Measurements from ENCODE around the gene RFPL1.
"Not testable (repeated sequence)": the region's sequence is repeated elsewhere in the genome, so short reads cannot be mapped to it uniquely, and the experiment has no call there.

Gene RFPL1

DNA sequence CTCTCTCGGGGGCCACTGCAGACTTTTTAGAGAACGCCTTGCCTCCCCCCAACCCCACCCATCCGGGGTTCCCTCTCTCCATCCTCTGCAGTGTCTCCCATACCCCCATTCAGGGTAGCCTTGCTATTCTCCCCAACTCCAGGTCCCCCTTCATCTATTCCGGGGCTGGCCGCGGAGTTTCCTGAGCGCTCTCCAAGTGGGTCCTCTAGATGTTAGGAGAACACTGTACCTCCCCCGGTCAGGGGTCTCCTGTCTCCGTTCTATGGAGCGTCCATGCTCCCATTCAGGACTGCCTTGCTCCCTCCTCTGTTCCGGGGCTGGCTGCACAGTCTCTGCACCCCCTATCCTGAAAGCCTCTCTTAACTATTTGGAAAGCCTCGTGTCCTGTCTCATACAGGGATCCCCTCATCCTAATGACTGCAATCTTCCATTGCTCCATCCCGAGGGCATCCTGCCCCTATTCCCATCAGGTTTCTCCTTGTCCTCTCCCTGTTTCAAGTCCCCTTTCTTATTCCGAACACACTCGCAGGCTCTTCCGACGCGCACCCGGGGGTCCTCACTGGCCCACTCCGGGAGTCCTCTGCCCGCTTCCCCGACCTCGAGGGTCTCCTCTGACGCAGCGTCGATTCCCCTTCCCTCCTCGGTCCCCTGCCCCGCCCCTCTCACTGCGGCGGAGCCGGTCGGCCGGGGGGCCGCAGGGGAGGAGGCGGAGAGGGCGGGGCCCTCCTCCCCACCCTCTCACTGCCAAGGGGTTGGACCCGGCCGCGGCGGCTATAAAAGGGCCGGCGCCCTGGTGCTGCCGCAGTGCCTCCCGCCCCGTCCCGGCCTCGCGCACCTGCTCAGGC, 41.3 kb downstream of the RFPL1 start, which contains the start of gene NEFH:
NEFH (plus strand) TSS at position 802 of the 845 bp plus-strand sequence. CDS start 45 bp downstream, outside the sequence.
- no peak for DNase-seq

GRCh38 chr22:29480262-29480511, 41.8 kb downstream of the RFPL1 start:
- DNase-seq, result no peak

DNA sequence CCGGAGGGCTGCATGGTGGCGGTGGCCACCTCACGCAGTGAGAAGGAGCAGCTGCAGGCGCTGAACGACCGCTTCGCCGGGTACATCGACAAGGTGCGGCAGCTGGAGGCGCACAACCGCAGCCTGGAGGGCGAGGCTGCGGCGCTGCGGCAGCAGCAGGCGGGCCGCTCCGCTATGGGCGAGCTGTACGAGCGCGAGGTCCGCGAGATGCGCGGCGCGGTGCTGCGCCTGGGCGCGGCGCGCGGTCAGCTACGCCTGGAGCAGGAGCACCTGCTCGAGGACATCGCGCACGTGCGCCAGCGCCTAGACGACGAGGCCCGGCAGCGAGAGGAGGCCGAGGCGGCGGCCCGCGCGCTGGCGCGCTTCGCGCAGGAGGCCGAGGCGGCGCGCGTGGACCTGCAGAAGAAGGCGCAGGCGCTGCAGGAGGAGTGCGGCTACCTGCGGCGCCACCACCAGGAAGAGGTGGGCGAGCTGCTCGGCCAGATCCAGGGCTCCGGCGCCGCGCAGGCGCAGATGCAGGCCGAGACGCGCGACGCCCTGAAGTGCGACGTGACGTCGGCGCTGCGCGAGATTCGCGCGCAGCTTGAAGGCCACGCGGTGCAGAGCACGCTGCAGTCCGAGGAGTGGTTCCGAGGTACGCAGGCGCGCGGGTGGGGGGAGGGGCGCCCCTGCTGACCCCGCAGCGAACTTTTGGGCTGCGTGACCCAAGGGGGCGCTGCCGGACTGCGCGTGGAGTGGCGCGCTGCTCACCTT, 42.3 kb downstream of the RFPL1 start:
- no peak for DNase-seq

DNA sequence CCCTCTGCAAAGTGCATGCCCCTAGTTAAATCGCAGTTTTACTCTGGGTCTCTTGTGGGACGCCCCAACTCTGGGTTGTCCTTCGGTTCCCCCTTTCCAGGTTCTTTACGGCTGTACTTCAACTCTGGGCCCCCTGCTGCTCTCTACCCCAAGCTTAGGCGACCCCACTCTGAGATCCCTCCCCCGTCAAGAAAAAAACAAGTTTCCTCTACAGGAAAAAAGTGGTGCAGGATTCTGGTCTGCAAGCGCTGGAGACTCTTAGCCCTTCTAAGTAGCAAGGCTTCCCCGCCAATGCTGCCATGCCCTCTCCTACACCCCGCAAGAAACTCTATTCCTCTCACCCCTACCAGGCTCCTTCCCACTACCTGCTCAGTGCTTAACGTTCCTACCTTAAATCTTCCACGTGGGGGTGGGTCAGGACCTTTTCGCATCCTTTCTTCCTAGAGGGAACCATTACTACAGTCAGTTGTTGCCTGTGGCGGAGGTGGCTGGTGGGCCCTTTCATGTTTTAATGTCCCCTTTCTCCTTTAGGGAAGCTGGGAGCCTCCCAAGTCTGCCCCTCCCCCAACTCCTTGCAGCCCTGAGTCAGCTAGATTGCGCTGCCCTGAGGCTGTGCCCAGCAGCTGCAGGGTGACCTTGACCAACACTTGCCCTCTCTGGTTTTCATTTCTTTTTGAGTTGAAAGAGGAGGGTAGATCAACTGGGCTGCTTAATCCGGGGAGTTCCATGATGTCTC, 43.0 kb downstream of the RFPL1 start:
- no peak for DNase-seq

GRCh38 chr22:29482253-29482652, 43.9 kb downstream of the RFPL1 start:
- DNase-seq, result no peak

- DNase-seq, result no peak
Observed at GRCh38 chr22:29482726-29483125, 44.3 kb downstream of the RFPL1 start.

- DNase-seq, result no peak
Observed at GRCh38 chr22:29483254-29483653, 44.9 kb downstream of the RFPL1 start.

GRCh38 chr22:29484642-29485041, 46.3 kb downstream of the RFPL1 start:
- no peak for DNase-seq

DNA sequence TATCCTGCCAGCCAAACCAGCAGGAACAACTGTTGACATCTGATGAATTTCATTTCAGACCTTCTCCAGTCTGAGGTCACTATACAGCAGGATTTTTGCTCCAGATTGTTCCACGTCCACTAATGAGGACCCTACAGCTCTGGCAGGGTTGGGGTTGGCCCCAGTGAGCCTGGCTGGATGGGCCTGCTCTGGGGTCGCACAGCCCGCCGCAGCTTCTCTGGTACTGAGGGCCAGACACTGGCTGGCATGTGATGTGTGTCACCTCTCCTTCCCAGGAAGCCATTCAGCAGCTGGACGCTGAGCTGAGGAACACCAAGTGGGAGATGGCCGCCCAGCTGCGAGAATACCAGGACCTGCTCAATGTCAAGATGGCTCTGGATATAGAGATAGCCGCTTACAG, 47.1 kb downstream of the RFPL1 start:
- no peak for DNase-seq

- no peak for DNase-seq
Observed at GRCh38 chr22:29487426-29487986, 49.1 kb downstream of the RFPL1 start.

DNA sequence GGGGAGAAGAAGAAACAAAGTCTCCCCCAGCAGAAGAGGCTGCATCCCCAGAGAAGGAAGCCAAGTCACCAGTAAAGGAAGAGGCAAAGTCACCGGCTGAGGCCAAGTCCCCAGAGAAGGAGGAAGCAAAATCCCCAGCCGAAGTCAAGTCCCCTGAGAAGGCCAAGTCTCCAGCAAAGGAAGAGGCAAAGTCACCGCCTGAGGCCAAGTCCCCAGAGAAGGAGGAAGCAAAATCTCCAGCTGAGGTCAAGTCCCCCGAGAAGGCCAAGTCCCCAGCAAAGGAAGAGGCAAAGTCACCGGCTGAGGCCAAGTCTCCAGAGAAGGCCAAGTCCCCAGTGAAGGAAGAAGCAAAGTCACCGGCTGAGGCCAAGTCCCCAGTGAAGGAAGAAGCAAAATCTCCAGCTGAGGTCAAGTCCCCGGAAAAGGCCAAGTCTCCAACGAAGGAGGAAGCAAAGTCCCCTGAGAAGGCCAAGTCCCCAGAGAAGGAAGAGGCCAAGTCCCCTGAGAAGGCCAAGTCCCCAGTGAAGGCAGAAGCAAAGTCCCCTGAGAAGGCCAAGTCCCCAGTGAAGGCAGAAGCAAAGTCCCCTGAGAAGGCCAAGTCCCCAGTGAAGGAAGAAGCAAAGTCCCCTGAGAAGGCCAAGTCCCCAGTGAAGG, 50.9 kb downstream of the RFPL1 start:
- DNase-seq, result not testable (repeated sequence)

GRCh38 chr22:29491012-29491411, 52.6 kb downstream of the RFPL1 start:
- no peak for DNase-seq

All from effector CD4-positive, alpha-beta T cell (primary cell).